ENCODE measurements around the gene PLEKHA5.
"Not testable (repeated sequence)": the region's sequence is repeated elsewhere in the genome, so short reads cannot be mapped to it uniquely, and the experiment has no call there.

The PLEKHA5 gene

DNA sequence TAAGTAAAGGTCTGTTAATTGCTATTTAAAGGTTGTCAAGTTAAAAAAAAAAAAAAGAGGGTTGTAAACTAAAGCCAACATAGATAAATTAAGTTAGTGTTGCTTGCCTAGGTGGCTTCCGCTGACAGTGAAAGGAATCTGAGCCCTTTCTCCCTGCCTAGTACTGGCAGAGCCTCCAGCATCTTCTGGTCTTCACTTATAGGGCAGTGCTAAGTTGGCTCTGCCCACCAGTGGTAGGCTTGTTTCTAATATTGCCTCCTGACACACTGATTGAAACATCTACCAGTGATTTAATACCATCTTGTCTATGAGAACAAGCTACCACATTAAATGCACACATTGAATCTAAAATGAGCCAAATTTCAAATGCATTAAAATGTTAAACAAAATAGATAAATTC is 39.7 kb downstream of the PLEKHA5 start:
- no peak for DNase-seq

DNA sequence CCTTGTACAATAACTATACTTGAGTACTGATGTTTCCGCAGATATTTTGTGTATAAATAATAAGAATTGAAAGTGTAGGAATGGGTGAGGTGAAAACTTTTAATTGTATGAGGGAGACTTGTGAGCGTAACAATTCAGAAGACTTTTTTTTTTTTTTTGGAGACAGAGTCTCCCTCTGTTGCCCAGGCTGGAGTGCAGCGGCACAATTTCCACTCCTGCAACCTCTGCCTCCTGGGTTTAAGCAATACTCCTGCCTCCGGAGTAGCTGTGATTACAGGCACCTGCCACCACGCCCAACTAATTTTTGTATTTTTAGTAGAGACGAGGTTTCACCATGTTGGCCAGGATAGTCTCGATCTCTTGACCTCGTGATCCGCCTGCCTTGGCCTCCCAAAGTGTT is 40.8 kb downstream of the PLEKHA5 start:
- DNase-seq: not testable (repeated sequence)

DNA sequence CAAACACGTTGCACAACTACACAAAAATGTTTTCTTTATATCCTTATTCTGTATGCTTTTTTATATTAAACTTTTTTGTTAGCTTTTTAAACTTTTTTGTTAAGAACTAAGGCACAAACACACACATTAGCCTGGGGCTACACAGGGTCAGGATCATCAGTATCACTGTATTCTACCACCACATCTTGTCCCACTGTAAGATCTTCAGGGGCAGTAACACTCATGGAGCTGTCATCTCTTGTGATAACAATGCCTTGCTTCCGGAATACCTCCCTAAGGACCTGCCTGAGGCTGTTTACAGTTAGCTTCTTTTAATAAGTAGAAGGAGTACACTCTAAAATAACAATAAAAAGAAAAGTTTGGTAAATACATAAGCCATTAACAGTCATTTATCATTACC is 42.2 kb downstream of the PLEKHA5 start:
- no peak for DNase-seq

DNA sequence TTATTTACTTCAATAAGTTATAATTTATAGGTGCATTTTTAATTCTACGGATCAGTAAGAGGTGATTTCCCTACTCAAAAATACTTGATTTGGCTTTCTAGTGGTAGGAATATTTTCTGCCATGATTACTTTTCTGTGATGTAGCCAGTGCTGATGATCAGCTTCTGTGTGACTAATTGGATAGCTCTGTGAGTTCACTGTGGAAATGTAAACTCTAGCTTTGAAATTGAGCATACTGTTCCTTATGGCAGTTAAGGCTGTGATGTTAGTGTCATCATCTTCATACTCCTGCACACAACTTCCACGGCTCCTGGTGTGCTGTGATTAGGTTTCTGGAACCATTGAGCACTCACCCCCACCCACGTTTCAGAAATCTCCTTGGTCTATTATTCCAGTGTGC is 48.2 kb downstream of the PLEKHA5 start:
- DNase-seq: no peak

DNA sequence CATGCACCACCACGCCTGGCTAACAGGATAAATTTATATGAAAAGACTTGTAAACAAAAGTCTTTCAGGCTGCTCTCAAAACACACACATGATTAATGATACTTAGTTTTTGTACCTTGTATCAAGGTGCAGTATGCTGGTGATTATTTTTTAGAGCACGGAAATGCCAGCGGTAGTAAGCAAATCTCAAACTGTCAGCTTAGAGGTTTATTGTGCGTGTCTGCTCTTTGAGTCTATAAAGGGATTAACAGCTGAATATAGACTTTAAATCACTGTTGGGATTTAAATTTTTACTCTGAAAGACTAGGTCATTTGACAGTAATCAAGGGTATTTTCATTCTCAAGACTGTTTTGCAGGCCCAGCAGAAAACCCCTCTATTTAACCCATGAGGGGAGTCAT is 50.5 kb downstream of the PLEKHA5 start:
- DNase-seq: no peak

DNA sequence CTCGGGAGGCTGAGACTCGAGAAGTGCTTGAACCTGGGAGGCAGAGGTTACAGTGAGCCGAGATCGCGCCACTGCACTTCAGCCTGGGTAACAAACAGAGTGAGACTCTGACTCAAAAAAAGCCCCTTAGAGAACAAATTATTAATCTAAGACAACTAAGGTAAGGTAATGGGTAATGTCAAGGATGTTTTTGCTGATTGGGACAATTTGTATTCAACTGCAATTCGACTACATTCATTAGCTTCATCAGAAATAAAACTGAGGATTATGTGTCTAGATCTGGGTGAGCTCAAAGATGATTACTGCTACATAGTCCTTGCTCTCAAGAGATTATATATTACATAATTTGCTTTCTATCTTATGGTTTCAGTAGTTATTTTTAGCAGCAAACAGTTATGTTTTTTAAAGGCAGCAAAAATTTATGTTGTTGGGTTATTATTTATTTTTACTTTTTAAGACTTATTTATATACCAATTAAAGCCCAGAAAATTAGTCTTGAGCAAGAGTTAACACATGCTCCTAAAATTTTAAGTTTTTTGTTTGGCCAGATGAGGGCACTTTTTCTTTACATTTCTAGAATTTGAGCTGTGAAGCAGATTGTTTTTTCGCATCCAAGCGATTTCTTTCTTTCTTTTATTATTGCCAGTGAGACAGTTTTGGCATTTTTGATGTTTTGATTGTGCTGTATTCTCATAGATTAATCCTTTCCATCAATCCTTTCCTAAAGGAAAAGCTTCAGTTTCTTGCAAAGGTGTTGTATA is 52.3 kb downstream of the PLEKHA5 start:
- no peak for DNase-seq

DNA sequence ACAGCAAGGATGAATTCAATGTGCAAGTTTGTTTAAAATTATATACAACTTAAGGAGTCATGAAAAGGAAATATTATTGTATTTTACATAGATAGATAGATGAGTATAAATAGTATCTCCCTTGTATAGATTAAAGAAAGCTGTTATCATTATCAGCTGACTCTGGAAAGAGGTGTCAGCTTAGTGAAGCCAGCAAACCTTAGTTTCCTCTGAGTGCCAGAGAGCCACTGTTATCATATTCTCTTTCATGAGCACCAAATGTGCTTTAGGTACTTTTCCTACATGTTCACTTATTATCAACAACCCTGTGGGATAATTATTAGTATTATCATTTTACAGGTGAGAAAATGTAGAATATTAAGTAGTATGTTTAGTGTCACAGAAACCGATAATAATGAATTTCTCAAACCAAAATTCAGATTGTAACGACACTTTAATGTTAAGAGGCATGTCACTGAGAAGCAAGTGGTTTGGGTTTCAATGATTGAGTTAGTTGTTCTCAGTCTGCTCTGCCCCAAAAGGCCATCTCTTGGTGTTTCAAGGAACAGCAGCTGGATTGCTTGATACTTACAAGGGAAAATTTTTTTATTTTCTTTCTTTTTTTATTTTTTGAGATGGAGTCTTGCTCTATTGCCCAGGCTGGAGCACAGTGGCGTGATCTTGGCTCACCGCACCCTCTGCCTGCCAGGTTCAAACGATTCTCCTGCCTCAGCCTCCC is 53.7 kb downstream of the PLEKHA5 start:
- DNase-seq: no peak

DNA sequence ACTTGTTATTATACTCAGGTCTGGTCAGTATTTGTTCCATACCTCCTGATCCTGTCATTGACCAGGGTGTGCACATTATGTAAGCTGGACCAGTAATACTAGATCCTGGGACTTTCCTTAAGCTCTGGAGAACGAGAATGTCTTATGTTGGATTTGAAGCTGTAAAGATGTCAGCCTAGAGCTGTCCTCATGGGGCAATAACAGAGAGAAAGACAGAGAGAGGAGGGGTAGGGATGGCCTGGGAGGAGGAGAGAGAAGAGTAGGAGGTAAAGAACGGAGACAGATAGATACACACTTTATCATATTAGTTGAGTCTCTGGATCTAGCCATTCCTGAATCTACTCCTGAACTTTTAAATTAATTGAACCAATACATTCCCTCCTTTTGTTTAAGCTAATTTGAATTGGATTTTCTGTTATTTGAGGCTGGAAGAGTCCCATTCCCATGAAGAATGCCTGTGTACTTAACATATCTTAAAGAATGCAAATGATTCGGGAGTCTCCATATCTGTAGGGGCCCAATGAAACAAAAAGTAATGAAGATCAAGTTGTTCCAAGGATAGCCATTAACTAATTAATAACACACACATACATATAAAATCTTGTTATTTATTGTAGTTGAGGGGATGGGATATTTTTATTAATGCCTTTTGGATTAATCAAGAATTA is 55.9 kb downstream of the PLEKHA5 start:
- no peak for DNase-seq

DNA sequence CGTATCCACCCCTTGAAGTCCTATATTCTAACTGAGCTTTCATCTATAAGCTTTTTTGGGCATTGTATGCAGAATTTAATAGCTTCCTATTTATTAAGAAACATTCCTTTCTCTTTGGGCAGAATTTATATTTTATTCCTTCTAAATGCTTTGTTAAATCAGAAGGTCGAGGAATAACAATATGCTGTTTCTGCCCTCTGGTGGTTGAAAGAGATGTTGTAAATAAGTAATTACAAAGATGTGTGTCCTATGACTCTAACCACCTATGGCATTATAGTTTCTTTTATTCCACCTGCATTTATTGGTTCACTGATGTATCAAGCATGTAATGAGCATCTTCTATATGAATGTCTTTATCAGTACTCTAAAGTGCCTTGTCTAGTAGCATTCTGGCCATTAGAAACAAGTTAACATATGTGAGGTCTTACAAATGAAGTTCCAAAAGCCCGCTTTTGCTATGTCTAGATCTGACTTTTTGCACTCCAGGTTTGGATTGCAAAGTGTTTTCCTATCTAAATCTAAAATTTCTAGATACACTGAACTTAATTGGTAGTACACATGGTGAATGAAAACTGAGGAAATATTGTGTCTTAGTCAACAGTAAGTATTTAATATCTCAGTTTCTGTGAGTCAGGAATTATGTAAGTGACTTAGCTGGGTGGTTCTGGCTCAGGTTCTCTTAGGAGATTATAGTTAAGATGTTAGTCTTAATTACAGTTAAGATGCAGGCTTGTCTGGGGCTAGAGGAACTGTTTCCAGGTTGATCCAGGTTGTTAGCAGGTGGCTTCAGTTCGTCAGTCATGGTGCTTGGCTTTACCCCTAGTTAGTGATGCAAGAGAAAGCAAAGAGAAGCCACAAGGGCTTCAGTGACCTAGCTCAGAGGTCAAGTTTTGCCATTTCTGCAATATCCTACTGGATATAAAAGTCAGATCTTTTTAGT is 57.5 kb downstream of the PLEKHA5 start:
- DNase-seq: peak; percentile 64

DNA sequence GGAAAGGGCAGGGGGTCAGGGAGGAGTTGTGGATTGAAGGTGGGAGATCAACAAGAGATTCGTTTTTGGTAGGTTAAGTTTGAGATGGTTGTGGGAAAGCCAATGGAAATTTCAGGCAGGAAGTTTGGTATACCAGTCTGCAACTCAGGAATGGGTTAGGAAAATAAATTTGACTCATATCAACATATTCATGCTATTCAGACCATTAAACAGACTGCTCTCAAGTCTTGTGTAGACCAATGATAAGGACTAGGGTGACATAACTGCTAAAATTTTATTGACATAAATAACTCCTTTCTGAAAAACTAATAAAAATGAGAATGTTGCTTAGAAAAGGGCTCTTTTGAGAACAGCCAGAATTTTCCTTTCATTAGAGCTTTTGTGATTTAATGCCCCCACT is 60.0 kb downstream of the PLEKHA5 start:
- DNase-seq: no peak

DNA sequence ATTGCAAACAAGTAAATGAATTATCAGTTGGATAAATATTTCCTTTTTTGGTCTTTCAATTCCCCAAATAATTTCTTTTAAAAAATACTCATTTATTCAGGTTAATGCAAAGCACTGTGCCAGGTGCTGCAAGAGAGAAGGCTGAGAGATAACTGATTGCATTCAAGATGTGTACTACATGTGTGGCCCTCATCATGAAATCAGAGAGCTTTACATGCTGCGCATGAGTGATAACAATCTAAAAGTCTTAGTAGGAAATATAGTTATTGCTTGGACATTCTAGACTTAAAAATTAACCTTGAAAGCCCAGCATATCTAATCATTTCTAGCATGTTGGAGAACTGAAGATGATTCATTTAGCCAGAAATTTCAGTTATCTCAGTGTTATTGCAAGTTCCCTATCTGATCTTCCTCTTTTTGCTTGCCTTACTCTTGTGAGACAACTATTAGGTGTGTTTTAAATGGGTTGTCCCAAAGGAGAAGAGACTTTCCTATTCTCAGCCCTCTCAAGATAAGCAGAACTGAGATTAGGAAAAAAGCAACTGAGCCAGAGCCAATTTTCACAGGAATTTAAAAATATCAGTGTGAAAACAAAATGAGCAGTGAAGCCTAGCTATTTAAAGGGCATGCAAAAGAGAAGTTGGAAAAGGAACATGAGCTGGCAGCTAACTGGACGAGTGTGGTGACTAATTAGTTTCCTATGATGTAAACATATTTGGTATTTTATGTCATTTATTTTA is 60.9 kb downstream of the PLEKHA5 start:
- no peak for DNase-seq

DNA sequence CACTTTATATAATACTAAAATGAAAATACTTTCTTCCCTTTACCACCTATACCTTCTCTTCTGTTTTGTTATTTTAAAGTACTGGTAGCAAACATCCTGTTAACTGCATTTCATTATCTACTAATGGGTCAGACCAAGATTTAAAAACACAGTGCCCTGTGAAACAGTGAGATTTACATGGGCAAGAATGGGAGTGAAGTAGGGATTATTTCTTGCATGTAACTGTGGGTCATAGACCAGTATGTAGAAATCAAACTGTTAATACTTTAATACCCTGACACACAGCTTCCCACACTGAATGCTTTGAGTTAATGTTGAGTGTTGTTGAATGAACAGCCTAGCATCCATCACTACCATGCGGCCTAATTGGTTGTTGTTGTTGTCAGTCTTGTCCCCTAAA is 61.6 kb downstream of the PLEKHA5 start:
- no peak for DNase-seq

DNA sequence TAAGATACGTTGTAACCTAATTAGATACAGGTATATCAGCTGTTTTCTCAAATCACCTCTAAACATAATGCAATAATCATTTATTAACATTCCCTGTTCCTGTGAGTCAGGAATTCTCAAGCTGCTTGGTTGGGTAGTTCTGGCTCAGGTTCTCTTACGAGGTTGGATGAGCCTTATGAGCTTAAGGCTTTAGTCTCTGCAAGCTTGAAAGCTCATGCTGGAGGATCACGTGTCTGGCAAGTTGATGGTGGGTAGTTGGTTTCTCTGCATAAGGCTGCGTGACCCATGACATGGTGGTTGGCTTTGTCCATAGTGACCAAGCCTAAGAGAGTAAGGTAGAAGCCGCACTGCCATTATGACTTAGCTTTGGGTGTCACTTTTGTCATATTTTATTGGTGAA is 62.0 kb downstream of the PLEKHA5 start:
- DNase-seq: no peak

DNA sequence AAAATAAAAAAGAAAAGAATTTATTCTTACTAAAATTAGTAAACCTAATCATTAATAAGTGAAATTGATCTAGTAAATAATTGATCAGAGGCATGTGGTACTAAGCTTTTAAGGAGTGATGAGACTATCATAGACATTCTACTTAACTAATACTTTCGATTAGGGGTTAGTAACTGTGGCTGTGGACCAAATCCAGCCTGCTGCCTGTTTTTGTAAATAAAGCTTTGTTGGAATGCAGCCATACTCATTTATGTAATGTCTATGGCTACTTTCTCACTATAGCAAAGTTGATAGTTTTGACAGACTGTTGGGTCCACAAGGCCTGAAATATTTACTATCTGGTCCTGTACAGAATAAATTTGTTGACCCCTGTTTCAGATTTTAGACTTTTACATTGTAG is 63.2 kb downstream of the PLEKHA5 start:
- no peak for DNase-seq

DNA sequence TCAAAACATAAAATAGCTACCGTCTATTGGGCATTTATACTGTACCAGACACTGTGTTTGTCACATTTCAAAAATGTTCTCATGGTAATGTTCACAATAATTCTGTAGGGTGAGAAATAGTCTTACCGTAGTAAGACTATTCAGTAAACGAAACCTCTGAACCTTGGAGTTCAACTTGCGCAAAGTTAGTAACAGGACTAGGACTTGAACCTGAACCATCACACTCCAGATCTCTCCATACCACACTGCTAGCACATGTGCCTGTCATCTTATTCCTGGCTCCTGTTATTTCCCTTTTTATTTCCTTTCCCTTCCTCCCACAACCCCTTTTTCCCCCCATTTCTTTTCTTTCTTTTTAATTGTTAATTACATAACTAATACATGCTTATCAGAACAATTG is 65.4 kb downstream of the PLEKHA5 start:
- peak; percentile 46 for DNase-seq

DNA sequence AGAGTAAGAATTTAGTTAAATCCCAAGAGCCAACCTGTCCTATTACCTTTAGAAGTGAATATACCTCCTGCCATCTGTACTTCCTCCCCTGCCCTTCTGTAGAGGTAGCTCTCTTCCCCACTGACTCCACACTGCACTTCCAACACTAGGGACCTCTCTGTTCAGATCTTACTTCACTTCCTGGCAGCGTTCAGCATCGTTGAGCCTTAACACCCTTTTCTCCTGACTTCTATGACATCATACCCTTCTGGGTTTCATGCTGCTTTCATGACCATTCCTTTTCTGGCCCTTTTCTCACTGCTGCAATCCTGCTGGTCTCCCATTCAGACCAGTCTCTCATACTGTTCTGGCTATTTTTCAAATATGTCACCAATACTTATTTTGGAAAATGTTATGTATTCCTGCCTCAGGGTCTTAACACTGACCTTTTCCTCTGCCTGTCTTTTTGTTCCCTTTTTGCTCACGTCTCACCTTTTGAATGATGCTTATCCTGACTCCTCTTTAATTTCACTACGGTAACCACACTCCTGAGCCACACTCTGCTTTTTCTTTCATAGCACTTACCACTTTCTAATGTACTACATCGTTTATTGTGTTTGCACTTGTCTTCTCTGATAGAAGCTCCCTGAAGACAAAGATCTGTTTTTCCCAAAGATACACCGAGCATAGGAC is 67.6 kb downstream of the PLEKHA5 start:
- DNase-seq: peak; percentile 73

DNA sequence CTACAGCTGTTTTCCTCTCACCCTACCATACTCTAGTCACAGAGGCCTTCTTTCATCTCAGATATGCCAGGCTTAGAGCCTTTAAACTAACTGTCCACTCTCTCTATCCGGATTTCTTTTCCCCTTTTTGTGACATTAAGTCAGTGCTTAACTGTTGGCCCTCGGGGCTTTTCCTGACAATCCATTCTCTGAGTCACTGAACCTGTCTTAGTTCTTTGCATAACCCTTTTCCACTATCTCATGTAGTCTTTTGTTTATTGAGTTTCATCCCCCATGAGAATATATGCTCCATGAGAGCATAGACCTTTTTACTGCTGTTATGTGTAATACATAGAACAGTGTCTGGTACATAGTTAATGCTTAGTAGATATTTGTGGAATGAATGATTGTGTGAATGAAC is 68.7 kb downstream of the PLEKHA5 start:
- peak; percentile 70 for DNase-seq

DNA sequence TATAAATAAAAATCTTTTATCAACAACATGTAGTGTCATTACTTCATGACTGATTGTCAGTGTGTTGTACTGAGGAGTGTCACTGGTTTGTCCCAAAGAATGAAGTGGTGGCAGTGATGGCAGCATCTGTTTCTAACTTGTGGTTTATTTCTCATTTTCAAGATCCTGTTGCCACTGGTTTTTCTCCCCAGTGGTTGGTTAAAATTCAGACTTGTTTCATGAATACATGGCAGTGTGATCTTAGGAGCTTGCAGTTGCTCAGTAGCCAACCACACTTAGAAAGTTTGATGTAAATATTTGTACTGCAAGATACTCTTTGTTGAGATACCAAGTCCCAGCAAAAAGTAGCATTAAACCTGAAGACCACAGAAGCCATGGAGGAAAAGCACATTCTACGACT is 69.8 kb downstream of the PLEKHA5 start:
- no peak for DNase-seq

DNA sequence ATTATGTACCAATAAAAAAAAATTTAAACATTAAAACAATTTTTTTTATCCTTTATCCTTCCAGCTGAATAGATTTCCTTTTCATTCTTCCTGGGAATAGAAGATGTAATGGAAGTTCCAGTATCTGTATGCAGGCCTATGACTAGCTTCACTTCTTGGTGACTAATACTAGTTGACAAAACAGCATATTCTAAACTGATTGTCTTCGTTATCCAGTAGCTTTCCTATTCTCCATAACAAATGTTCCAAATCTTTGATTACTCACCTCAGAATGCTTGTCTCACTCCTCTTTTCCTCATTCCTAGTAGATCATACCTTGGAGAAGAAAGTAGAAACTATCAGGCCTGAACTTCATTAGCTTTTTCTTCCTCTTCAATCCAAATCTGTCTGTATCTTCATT is 70.7 kb downstream of the PLEKHA5 start:
- DNase-seq: no peak

DNA sequence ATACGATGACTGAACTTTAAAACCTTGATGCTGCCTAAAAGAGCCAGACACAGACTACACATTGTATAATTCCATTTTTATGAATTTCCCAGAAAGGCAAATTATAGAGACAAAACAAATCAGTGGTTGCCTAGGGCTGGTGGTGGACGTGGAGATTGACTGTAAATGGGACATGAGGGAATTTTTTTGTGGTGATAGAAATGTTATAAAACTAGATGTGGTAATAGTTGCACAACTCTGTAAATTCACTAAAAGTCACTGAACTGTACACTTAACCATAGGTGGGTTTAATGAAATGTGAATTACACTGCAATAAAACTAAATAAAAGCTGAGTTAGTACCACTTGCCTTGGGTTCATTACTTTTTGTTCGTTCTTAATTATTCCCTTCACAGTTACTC is 72.1 kb downstream of the PLEKHA5 start:
- no peak for DNase-seq

DNA sequence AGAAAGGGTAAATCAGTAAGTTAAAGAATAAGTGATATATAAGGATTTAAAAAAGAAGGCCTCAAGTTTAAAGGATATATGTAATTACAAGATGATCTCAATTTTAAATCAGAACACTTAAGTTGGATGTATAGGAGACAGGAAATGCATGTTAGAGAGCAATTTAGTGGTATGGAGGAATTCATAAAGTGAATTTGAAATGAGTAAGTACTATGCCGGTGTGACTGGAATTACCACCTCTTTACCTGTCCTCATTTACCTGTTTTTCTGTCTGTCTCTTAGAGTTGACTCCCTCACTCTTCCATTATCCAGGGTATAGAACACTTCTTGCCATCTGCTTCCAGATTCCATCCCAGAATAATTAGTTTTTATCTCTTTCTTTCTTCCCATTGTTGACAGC is 73.5 kb downstream of the PLEKHA5 start:
- DNase-seq: no peak
